GM12892 (cell line): ENCODE data around the gene GRK3.
"Not testable (repeated sequence)": the region's sequence is repeated elsewhere in the genome, so short reads cannot be mapped to it uniquely, and the experiment has no call there.

Source experiments
- DNase-seq: peaks from one replicate; pipeline ENCODE4 v3.0.0; 2011; ENCODE audit not compliant: insufficient read length
- FAIRE-seq: peaks from 2 replicates; lab custom pipeline; 2011; peaks lifted over from hg19 to GRCh38; lab: Jason Lieb, UNC
- POLR2A ChIP-seq: IDR thresholded peaks from 2 replicates; pipeline ENCODE4 v1.6.1; 2011; ENCODE audit warnings: low read depth, low read length, control low read depth
- POLR2AphosphoS5 ChIP-seq: IDR thresholded peaks from 2 replicates; pipeline ENCODE4 v1.6.1; 2011; ENCODE audit warnings: low read depth, low read length, control low read depth
- TAF1 ChIP-seq: IDR thresholded peaks from 2 replicates; pipeline ENCODE4 v1.6.1; 2011; ENCODE audit warnings: low read depth, mild to moderate bottlenecking, control low read depth, low read length, borderline replicate concordance

GRK3 gene

GRCh38 chr22:25693268-25693565 lies 128.7 kb downstream of the GRK3 start:
- DNase-seq: no peak
- TF ChIP-seq POLR2A (no peak), POLR2AphosphoS5 (no peak), TAF1 (no peak)
- FAIRE-seq: no peak

- FAIRE-seq: no peak
- TF ChIP-seq POLR2AphosphoS5 (no peak), POLR2A (no peak), TAF1 (no peak)
- DNase-seq: no peak
Measured at GRCh38 chr22:25694196-25694907, 129.9 kb downstream of the GRK3 start.

- DNase-seq (no peak), FAIRE-seq (no peak)
- no peak for TF ChIP-seq TAF1
- no peak for TF ChIP-seq POLR2A
- TF ChIP-seq POLR2AphosphoS5: no peak
Measured at GRCh38 chr22:25695146-25695545, 130.7 kb downstream of the GRK3 start.

- DNase-seq (no peak), FAIRE-seq (no peak)
- TF ChIP-seq TAF1: no peak
- no peak for TF ChIP-seq POLR2A
- no peak for TF ChIP-seq POLR2AphosphoS5
Measured at GRCh38 chr22:25696763-25697162, 132.3 kb downstream of the GRK3 start.

- no peak for FAIRE-seq
- no peak for DNase-seq
- TF ChIP-seq TAF1 (no peak), POLR2A (no peak)
Measured at GRCh38 chr22:25697181-25697664, 132.7 kb downstream of the GRK3 start.

- FAIRE-seq (no peak), DNase-seq (no peak)
- no peak for TF ChIP-seq TAF1
- no peak for TF ChIP-seq POLR2AphosphoS5
- no peak for TF ChIP-seq POLR2A
Measured at GRCh38 chr22:25697978-25698377, 133.5 kb downstream of the GRK3 start.

GRCh38 chr22:25698461-25698860 lies 134.0 kb downstream of the GRK3 start:
- DNase-seq (no peak), FAIRE-seq (no peak)
- TF ChIP-seq TAF1: no peak

- FAIRE-seq (no peak), DNase-seq (no peak)
- TF ChIP-seq POLR2A (no peak), TAF1 (no peak), POLR2AphosphoS5 (no peak)
Measured at GRCh38 chr22:25698978-25699377, 134.5 kb downstream of the GRK3 start.

- FAIRE-seq (no peak), DNase-seq (no peak)
- no peak for TF ChIP-seq POLR2A
- TF ChIP-seq TAF1: no peak
- no peak for TF ChIP-seq POLR2AphosphoS5
Measured at GRCh38 chr22:25701056-25701780, 136.7 kb downstream of the GRK3 start.

- TF ChIP-seq POLR2A: no peak
- DNase-seq (no peak), FAIRE-seq (peak; percentile 60)
Measured at GRCh38 chr22:25702040-25702439, 137.6 kb downstream of the GRK3 start.

- DNase-seq: no peak
- no peak for TF ChIP-seq TAF1
- FAIRE-seq: peak; percentile 46
Measured at GRCh38 chr22:25702571-25703167, 138.2 kb downstream of the GRK3 start.

GRCh38 chr22:25704701-25705100 lies 140.2 kb downstream of the GRK3 start:
- FAIRE-seq (no peak), DNase-seq (no peak)
- TF ChIP-seq TAF1 (no peak), POLR2AphosphoS5 (no peak), POLR2A (no peak)

GRCh38 chr22:25706197-25706596 lies 141.7 kb downstream of the GRK3 start:
- DNase-seq (no peak), FAIRE-seq (no peak)

GRCh38 chr22:25708430-25708829 lies 144.0 kb downstream of the GRK3 start:
- not testable (repeated sequence) for DNase-seq, FAIRE-seq

More at GRCh38 chr22:25706197-25706596, 141.7 kb downstream of the GRK3 start:
- TF ChIP-seq POLR2AphosphoS5 (no peak), POLR2A (no peak), TAF1 (no peak)
